ENCODE measurements around the gene LDHAL6B.
"Not testable (repeated sequence)": the region's sequence is repeated elsewhere in the genome, so short reads cannot be mapped to it uniquely, and the experiment has no call there.

Gene LDHAL6B

GRCh38 chr15:59206623-59207183 is at the start of gene LDHAL6B:
Gene LDHAL6B (plus strand): TSS chr15:59206843. CDS start chr15:59206941, 98 bp downstream.
- DNase-seq: no peak

DNA sequence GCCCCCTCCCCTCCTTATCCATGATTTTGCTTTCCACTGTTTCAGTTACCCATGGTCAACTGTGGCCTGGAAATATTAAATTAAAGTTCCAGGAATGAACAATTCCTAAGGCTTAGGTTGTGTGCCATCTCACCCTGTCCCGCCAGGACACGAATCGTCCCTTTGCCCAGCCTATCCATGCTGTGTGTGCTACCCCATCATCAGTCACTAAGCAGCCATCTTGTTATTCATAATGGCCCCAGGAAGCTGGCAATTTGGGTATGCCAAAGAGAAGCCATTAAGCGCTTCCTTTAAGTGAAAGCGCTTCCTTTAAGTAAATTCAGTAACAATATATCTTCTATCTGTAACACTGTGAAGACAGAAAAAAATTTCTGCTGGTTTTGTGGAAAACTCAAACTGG is 49.2 kb upstream of the LDHAL6B start:
- no peak for DNase-seq

DNA sequence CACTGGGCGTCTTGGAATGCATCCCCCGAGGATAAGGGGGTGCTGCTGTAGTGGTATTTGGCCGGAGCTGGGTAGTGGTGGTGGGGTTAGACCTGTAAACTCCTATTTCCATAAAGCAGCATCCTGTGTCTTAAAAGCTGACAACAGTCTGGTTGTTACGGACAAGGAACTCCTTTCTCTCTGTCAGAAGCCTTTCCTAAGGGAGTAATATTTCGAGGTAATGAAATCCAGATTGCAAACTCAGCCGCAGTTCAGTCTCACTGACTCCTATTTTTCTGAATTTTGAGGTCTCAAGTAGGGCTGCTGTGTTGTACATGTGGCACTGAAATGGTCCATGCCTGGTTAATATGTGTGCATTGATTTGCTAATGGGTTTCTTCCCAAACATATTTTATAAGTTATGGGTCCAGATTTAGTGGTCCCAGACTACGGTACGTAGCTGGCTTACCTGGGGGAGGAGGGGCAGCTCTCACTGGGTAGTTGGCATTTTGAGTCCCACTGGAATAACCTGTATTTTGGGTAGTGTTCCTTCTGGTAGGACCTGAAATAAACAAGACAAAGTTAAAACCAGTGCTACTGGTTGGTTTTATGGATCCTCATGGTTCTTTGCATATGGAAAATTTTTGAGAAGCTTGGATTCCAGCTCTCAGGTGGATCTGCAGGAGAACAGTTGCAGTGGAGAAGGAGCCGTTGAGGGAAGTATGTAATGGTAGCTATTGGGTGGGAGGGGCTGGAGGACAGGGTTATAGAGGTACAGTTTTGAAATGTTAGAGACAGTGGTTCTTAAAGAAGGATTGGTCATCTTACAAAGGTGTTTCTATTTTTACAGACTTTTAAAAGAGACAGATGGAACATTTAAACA is 48.6 kb upstream of the LDHAL6B start:
- no peak for DNase-seq

DNA sequence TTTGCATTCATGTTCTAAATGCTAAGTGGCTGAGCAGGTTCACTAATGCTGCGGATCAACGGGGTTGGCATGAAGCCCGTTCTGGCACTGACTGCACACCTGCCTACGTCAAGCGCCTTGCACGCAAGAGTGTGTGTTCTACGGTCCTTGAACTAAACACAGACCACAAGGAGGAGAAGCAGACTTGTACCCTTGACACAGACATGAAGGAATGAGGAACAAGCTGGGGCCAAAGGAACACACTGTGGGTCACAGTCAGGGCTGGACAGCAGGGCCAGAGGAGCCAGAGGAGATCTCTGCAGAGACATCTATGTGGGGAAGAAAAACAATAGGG is 48.0 kb upstream of the LDHAL6B start:
- no peak for DNase-seq

GRCh38 chr15:59159210-59159609 is 47.4 kb upstream of the LDHAL6B start:
- no peak for DNase-seq

DNA sequence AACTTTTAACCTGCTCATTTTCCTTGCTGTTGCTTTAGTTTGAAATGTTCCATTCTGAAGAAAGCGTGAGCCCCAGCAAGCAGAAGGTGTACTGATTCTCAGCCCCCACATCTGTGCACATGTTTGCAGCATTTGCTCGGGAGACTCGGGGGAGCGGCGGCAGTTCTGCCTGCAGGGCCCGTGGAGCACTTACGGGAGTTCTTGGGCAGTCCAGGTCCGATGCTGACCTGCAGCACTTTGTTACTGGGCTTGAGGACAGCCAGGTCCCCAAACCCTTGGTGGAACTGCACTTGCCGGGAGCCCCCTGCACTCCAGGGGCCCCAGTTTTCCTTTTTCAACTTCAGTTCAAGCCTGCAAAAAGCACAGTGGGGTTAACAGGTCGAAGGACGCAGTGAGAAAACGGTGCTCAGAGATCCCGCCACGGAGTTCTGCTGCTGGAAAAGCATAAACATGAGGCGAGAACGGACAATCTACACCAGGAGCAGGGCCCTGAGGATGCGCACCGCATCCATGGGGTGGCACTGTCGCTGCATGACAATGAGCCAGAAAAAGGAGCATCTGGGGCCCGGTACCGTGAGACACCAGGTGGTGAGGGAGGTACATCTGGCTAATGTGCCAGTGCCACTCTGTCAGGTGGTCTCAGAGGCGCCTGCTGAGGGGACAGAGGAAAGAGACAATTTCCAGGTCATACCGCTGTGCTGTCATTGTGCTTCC is 45.6 kb upstream of the LDHAL6B start:
- DNase-seq: no peak

GRCh38 chr15:59162080-59162479 is 44.6 kb upstream of the LDHAL6B start:
- DNase-seq: not testable (repeated sequence)

DNA sequence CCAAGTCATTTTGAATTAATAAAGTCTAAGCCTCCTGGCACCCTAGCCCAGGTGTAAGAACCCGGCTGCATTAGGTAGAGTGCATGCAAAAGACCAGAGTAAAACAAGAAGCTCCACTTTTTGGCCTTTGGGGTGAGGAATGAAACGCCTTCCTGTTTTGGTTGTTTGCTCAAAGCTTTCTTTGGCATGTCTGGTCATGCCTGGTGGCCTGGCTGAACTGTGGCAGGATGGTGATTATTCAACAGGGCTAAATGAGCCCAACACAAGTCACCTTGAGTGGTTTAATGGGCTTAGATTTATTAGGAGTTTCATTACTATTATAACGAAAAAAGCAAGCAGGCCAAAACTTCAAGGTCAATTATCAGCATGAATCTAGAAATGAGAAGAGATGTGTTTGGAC is 40.9 kb upstream of the LDHAL6B start:
- no peak for DNase-seq

DNA sequence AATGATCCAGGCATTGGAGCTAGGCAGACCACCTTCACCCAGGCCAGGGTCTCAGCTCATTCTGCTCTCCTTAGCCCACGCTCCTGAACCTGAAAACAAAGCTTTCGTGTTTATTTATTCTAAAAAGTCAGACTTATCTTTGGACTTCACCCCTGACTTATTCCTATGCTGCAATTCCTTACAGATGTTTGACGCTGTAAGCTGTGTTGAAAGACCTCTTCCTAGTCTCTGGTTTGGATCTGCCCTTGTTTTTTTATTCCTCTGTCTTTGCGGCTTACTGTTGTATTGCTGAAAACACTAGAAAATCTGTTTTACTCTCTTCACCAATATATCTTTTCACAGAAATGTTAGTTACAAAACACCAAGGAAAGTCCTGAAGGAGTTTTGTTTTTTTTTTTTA is 40.5 kb upstream of the LDHAL6B start:
- DNase-seq: no peak

DNA sequence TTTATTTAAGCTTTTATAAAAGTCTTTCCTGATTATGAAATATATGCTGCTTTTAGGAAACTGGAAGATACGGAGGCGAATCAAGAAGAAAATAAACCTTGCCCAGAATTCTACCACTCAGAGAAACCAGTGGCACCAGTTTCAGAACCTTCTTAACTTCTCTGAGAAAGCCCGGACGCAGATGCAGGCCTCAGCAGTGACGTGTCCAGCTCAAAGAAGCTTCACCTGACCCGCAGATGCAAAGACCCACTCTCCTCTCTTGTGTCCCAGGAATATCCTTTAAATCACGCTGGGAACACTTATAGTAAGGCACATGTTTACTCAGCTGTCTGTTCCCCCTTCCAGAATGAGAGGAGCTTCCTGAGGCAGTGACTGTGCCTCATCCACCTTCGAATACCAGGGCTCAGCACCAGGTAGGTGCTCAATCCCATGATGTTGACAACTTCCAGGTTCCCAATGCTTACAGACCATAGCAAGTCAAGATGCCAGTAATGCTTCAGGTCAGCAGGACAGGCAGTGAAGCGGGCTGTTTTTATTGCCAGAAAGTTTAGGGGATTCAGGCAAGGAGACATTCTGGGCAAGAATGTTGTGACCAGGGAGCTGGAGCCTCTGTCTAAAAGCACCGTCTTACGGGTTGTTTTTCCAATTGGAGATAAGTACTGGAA is 39.9 kb upstream of the LDHAL6B start:
- no peak for DNase-seq

- no peak for DNase-seq
Measured at GRCh38 chr15:59168536-59168935, 38.1 kb upstream of the LDHAL6B start.

DNA sequence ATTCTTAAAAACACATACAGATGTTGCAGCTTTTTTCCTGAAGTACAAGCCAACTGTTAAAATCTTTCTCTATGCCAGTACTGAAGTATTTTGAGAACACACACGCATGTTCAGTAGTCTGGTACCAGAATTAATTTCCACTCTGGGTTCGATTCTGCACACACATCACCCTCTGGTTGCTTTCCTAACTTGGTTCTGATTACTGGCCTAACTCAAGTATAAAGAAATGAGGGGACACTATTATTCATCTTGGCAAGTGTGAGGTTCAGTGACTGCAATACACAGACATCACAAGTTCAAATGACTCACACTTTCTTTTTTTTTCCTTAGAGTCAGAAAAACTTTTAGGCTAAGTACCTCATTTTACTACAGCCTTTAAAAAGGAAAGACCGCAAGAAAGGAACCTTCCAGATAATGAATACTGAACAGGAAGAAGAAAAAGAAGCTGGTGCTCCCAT is 37.4 kb upstream of the LDHAL6B start:
- DNase-seq: no peak

GRCh38 chr15:59170295-59171066 is 36.2 kb upstream of the LDHAL6B start:
- DNase-seq: peak; percentile 72

GRCh38 chr15:59171067-59171397 is 35.6 kb upstream of the LDHAL6B start:
- DNase-seq: no peak

DNA sequence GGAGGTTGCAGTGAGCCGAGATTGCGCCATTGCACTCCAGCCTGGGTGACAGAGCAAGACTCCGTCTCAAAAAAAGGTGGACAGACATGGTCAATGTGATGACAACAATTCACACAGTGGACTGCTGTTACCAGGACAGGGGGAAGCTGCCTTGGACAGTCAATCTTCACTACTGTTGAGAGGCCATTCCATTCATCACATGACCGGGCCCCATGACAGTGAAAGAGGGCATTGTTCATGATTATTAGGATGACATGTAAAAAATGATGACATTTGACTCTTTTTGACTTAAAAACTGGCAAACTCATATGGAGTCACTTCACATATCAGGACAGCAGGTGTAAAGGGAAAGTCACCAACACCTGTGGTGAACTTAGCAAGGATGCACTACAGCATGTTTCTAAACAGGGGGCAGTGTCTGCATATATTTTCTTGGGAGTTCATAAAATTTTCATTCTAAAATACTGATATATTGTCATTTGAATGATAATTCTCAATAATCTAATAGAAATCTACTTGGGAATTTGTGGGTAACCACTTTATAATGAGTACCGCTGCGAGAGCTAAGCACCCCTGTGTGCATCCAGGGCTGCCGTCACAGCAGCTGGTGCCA is 34.2 kb upstream of the LDHAL6B start:
- no peak for DNase-seq

- no peak for DNase-seq
Measured at GRCh38 chr15:59173194-59173593, 33.4 kb upstream of the LDHAL6B start.

DNA sequence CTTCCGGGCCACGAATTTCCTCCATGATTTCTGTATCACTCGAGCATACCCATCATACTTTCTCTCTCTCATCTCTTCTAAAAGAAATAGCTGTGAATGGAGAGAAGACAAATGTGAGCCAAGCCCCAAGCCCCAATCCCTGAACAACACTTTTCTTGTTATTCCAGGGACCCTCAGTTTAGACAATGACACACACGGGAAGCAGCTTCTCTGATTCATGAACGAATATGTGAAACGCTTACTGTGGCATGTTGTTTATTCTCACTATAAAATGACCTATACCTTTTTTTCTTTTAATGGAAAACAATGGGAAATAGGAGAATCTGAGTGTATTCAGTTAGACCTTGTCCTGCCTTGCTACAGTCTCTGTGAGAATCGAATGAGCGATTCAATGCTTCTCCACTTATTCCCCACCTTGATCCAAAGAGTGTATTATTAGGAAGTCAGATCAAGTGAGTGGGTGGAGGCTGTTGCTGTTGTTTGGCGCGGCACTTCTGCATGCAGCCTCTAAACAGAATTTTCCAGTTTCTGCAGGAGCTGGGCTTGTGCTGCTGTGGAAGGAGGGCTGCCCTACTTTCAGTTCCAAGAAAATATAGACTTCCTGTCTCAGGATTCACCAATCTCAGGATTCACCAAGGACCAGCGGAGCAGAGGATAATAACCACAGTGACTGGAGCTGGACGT is 32.4 kb upstream of the LDHAL6B start:
- DNase-seq: no peak

GRCh38 chr15:59174835-59175831 is 31.5 kb upstream of the LDHAL6B start:
- DNase-seq: peak; percentile 48

- no peak for DNase-seq
Measured at GRCh38 chr15:59176653-59177316, 29.9 kb upstream of the LDHAL6B start.

DNA sequence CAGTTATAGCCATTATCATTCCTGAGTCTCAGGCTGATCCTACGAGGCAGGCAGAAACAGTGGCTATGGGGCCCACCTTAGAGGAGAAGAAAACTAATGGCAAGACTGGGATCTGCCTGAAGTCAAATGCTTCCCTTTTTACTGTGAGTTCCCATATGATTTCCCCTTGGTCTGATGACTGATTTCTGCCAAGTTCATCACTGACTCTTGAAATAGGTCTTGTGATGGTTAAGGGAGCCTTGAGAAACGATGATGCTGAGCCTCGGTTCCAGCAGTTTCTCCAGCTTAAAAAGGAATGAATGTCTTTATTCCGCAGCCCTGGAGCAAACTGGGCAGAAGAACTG is 29.4 kb upstream of the LDHAL6B start:
- no peak for DNase-seq

All from femur (tissue), 1 donor.